HG03097 (cell line): Measurements from ENCODE around the gene DKK2.

ENCODE experiments used
- ATAC-seq: cut with Tn5 transposase; IDR thresholded peaks from one replicate; pipeline ENCODE4 v1.9.1; 2021; ENCODE audit not compliant: unreplicated experiment, low FRiP score

DKK2 gene

DNA sequence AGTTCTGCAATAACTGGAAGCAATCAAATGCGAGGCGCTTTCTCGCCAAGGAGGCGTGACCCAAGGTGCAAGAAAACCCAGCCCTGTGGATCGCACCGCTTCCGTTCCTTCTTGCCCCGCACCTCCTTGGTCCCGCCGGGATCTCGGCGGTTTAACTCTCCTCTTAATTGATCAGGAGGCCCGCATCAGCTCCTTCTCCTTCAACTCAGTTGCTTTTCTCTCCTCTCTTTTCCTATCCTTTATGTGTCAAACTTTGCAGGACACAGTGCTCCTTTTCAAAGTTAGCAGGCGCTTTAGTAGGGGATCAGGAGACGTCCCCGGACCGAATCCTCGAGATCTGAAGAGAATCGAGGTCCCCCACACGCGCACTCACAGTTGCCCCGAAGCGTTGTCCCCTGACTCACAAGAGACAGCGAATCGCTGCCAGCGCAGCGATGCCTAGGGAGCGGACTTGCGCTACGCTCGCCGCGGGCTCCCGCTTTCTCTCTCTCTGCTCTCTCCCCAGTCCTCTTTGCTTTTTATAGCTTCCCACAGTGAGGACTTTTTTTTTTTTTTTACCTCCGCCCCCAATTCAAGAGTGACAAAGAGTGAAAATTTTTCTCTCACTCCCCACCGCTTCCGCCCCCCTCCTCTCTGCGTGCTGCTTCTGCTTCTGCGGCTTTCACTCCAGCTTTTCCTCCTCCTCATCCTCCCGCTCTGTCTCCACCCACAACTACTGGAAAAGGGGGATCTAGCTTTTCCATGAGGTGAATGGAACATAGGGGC, at the start of gene DKK2:
DKK2 (minus strand) TSS at position 495 of the 765 bp plus-strand sequence. CDS start 722 bp downstream, outside the sequence.
- no peak for ATAC-seq

DNA sequence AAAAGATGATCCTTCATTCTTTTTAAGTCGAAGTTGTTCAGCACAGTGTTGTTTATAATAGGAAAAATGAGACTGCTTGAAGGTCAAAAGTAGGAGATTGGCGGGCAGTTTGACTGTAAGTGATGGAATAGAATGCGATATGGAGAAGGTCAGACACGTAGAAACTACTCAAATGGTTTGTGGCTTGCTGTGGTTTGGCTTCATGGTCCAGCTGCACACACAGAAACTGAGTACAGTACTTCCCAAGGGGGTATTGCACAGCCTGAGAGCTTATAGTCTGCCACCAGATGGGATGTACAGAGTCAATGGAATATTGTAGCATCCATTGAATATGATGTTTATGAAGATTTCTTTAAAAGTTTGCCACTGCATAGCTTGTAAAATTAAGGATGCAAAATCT, 41.1 kb upstream of the DKK2 start:
- ATAC-seq, result no peak

- ATAC-seq, result no peak
Observed at GRCh38 chr4:107072836-107073736, 37.0 kb upstream of the DKK2 start.

DNA sequence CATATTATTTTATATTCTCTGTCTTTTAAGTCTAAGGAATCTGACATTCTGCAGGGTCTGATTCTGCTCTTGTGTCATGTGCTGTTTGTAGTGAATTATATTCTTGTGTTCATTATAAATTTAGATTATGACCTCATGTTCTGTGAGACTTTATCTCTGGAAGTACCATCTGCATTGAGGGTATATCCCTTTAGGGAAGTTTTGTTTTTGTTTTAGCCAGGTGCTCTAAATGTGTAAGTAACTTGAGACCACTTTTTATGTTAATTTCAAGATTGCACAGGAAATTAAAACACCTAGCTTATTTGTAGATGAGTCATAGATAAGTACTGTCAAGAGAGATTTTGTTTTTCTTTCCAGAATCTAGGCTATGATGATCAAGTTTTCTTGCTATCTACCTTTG, 35.0 kb upstream of the DKK2 start:
- ATAC-seq, result no peak

DNA sequence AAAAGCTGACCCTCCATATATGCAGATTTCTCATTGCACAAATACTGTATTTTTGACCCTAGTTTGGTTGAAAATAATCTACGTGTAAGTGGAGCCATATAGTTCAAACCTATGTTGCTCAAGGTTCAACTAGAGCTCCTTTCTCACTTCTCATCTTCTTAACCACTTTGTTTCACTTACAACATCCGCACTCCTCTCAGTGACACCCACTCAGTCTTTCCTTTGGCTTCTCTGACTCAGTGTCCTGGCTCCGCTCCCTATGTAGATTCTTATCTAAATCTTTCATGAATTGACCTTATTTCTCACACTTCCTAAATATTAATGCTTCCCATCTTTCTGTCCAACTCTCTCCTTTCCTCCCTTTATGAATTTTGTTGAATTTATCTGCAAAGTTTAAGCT, 32.9 kb upstream of the DKK2 start:
- no peak for ATAC-seq

DNA sequence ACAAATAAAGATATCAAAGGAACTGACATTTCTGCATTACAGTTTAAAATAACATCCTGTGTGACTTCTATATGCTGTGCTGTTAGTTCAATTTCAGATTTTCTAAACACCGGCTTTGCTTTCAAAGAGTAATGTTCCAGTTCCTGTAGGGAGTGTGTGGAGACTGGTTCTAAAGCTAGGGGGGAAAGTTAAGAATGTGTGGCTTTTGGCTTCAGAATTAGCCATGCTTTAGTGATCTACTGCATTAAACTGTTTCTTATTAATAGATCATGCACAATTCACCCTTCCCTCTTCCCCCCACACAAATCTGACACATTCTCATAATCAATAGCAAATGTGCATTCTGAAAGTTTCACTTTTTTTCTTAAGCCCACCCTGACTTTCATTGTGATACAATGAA, 32.0 kb upstream of the DKK2 start:
- no peak for ATAC-seq

GRCh38 chr4:107066621-107067020, 30.5 kb upstream of the DKK2 start:
- ATAC-seq, result no peak

DNA sequence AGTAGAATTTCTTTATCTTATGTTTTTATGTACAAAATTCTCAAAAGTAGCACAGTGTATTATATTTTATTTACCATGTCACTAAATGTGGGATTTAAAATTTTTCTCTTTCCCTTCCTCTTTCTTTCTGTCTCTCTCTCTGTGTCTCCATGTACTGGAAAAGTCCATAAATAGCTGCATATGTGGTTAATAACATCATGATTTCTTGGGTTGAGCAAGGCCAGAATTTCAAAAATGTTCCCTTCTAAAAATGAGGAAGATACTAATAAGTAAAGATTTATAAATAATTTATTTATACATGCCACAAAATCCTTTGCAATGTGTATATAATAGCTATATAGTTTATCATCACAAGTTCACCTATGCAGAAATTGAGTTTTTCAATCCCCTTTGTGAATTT, 29.1 kb upstream of the DKK2 start:
- ATAC-seq, result no peak

DNA sequence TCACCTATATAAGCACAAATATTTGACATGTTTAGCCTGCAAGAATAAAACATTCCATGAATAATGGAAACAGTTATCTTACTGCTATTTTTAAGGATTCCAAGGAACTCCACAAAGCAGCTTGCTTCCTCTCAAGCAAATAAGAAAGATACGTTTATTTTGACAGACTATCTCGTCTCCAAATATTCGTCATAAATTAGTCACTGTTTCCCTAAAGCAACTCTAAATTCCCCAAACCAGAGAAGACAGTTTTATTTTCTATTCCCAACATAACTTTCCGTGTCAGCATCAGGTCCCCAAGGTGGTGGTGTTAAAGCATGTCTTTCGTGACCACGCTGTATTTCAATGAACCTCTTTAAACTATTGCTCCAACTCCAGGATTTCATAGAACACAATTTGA, 24.3 kb upstream of the DKK2 start:
- ATAC-seq, result no peak

GRCh38 chr4:107058828-107059227, 22.7 kb upstream of the DKK2 start:
- no peak for ATAC-seq

GRCh38 chr4:107050525-107051135, 14.5 kb upstream of the DKK2 start:
- ATAC-seq, result no peak

DNA sequence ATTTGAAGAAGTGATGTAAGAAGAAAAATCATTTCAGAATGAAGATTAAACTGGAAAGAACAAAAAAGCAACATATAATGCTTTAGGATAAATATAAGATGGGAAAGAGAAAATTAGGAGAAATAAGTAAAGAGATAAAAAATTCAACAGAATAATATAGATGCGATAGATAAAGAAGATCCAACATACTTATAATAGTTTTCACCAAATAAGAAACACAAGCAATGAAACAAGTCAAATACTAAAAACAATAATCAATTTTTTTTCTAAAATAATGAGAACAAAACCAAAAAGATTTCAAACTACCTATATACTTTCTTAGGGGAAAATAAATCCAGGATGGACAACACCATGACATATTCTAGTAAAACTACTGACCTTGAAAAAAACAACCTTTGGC, 10.1 kb upstream of the DKK2 start:
- no peak for ATAC-seq

DNA sequence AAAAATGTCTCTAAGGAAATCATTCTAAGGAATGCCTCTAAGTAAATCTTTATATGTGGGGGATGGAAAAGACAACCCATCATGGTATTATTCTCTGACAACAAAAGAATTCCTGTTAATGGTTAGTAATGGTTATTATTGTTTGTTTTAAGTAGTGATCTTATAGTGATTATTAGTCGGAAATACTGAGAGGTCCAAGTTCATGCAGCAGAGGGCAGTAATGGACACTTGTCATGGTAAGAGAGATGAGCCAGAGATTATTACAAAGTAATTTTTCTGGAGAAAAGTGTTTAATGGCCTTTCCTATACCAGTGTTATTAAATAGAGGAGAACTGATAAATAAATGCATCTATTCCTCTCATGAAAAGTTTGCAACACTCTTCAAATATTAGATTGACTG, 8.1 kb upstream of the DKK2 start:
- ATAC-seq, result no peak

DNA sequence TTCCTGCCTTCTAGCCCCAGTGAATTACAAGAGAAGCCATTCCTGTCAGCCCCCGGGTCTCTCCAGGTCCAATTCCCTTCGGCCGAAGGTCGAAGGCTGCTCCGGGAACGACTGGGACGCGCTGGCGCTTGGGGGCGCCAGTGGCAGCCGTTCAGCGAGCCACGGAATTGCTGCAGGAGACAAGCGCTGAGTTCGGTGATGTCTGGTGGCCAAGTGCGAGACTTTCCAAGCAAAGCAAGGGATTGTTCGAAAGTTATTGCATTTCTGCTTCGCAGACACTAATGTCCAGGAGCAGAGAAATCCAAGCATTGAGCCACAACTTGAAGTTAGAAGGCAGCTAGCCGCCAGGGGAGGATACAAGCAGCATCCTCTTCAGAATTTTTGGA, 1.1 kb upstream of the DKK2 start:
- no peak for ATAC-seq

- no peak for ATAC-seq
Observed at GRCh38 chr4:107036584-107037198, 578 bp upstream of the DKK2 start.

DNA sequence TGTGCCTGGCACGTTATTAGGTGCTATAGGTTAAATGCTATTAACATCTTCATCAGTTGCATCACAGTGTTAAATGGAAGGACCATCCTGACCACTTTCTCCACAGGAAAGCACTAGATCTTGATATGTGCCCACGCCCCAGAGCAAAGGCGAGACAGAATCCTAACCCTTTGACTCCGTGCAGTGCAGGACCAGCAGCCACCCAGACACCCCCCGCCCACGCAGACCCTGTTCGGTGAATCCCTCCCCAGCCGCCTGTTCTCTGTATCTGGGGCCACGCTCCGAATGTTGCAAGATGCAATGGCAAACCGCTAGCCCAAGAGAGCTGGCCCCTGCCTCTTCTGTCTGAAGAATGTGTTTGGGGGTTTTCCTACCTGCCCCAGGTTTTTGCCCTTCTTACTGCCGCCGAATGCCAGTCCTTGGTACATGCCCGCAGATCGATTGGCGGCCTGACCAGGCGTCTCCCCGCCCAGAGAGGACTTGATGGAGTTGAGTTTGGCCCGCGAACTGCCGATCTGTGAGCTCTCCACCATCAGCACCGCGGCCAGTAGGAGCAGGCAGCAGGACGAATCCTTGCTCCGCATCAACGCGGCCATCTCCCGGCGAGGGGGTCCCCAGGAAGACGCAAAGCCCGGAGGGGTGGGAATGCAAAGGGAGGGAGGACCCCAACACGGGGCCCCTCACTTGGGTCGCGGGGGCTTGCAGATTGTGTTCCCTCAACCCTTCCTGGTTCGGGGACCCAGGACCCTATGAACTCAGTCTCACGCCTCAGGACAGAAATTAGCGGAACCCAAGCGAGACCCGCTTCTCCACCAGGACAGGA, 906 bp downstream of the DKK2 start:
- ATAC-seq, result no peak

DNA sequence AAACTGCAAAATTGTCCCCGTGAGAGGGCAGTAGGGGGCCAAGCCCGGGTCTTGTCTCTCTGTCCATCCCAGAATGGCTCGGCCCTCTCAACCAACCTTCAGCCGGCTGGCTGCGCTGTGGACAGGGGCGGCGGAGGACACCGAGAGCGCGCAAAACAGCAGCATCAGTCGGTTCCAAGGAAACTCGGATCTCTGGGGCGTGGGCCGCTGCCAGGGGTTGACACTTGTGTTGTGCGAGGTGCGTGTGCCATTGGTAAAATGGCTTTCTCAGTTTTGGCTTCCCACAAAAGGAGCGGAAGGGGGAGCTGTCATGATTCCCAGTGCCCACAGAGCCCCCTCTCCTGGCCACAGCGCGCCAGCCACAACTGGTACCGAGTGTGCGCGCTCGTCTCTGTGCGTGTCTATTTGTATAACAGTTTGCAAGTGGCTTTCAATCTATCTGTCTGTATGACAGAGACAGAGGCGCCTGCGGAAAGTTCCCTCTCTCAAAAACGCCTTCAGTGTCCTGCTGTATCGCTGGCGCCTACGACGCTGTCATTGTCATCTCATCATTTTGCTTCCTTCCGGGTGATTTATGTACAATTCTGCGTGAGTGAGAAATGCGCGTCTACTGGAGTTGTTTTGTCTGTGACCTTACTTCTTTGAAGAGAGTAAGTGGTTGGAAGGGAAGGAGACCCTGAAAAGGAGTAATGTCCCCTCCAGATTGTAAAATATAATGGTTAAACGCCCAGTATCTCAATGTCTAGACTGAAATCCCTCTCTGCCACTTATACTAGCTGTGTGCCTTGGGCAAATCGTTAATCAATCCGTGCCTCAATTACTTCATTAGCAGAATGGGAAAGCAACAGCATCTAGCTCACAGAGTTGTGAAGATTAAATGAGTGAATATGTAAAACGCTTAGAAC, 1.8 kb downstream of the DKK2 start:
- no peak for ATAC-seq

- no peak for ATAC-seq
Observed at GRCh38 chr4:107027379-107027778, 8.7 kb downstream of the DKK2 start.

DNA sequence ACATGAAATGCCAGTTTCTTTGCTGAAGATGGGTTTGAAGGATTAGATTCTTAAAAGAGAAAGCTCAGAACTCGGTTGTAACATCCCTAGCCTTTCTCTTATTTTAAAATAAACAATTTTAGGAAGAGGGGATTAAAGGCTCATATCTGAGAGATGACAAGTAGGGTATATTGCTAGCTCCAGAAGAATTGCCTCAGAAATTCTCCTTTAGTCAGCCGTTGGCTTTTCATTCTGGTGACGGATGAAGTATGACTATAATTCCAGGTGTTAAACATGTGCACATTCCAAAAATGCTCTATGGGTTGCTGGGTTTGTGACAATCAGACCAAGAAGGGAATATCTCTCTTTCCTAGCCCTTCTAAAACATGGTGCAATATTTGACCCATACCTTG, 17.8 kb downstream of the DKK2 start:
- no peak for ATAC-seq
